K562 (cell line): Measurements from ENCODE around the gene MPHOSPH9. TPM values are rescaled to one million over a fixed set of nuclear protein-coding genes. Genes with fewer than 3 reads are reported as not detected.

Source experiments
- ATAC-seq: fragments of 200-7000 bp; cut with Tn5 transposase; 3 replicates; pipeline ENCODE4 v1.9.1; 2020; ENCODE audit warnings: moderate library complexity
- BruUV-seq: library from RNA; stranded (reverse); fragments of 400-500 nt; replicated peaks from 2 replicates; lab custom pipeline; 2021; lab: Mats Ljungman, UMichigan
- CTCF ChIA-PET: fragments of 300-600 bp; formaldehyde crosslinking; extraction: SDS; loops from one replicate; lab custom pipeline; 2021; ENCODE audit warnings: low intra/inter-chr PET ratio; lab: Yijun Ruan, JAX
- POLR2A ChIA-PET: fragments of 300-600, 350-650 bp; sonication (Branson Sonifier 250); formaldehyde crosslinking; extraction: SDS; loops from one replicate; lab custom pipeline; 2021; ENCODE audit warnings: antibody characterized with exemption, inconsistent platforms; lab: Yijun Ruan, JAX
- DNase-seq, 4 experiments: peaks; one replicate each; pipeline versions ENCODE4 v3.0.0 to v3.0.0-alpha.2; 2011 to 2018; ENCODE audit warnings: low spot score in 3 of 4, mixed read lengths in 3 of 4; ENCODE audit errors: extremely low read depth in 1 of 4
- FAIRE-seq: peaks from 2 replicates; lab custom pipeline; 2011; peaks lifted over from hg19 to GRCh38; lab: Jason Lieb, UNC
- H2AFZ ChIP-seq: 2 replicates; pipeline ENCODE4 v1.6.0; 2011; ENCODE audit warnings: low read depth, low read length, control low read depth, inconsistent platforms
- H3K27ac ChIP-seq: fragments of 200-600 bp; 3 replicates; pipeline ENCODE4 v1.8.0; 2011; ENCODE audit warnings: low read depth, mild to moderate bottlenecking, control low read depth, inconsistent platforms, low read length, moderate library complexity, mixed read lengths; ENCODE audit errors: extremely low read depth
- H3K27me3 ChIP-seq, 2 experiments: fragments of 300-600 bp in 1 of 2; 2 replicates in 1 of 2; 3 replicates in 1 of 2; pipeline versions ENCODE4 v1.6.0 to v1.8.0; 2011; ENCODE audit warnings: inconsistent platforms in 2 of 2, low read length in 2 of 2, mild to moderate bottlenecking in 1 of 2, mixed read lengths in 1 of 2, moderate library complexity in 1 of 2; ENCODE audit not compliant: control insufficient read depth in 2 of 2, insufficient read depth in 2 of 2
- H3K36me3 ChIP-seq: fragments of 300-600 bp; 3 replicates; pipeline ENCODE4 v1.8.0; 2011; ENCODE audit warnings: mild to moderate bottlenecking, low read length, inconsistent platforms; ENCODE audit not compliant: control insufficient read depth, insufficient read depth
- H3K4me1 ChIP-seq, 2 experiments: fragments of 200-600 bp in 1 of 2; replicated peaks in 1 of 2; 2 replicates in 1 of 2; 3 replicates in 1 of 2; pipeline versions ENCODE4 v1.5.1 to v1.8.0; 2011; ENCODE audit warnings: inconsistent platforms in 2 of 2, low read length in 2 of 2, mild to moderate bottlenecking in 1 of 2, mixed read lengths in 1 of 2, moderate library complexity in 1 of 2; ENCODE audit not compliant: control insufficient read depth in 2 of 2, insufficient read depth in 2 of 2
- H3K4me2 ChIP-seq: 2 replicates; pipeline ENCODE4 v1.6.1; 2011; ENCODE audit warnings: low read length, control low read depth, inconsistent platforms, mixed read lengths; ENCODE audit not compliant: insufficient read depth
- H3K4me3 ChIP-seq: fragments of 200-600 bp; sonication (generic), shearing (Covaris generic); 2 replicates; pipeline ENCODE4 v1.5.1; 2016; ENCODE audit warnings: control low read depth, inconsistent platforms
- H3K79me2 ChIP-seq: fragments of 200-600 bp; 3 replicates; pipeline ENCODE4 v1.8.0; 2011; ENCODE audit warnings: low read length, inconsistent platforms; ENCODE audit not compliant: control insufficient read depth, insufficient read depth
- H3K9ac ChIP-seq, 2 experiments: 2 replicates each; pipeline versions ENCODE4 v1.6.0 to v1.6.1; 2011; ENCODE audit warnings: low read depth in 2 of 2, low read length in 2 of 2, control low read depth in 1 of 2, inconsistent platforms in 1 of 2, mild to moderate bottlenecking in 1 of 2, mixed read lengths in 1 of 2; ENCODE audit not compliant: insufficient read depth in 1 of 2
- H3K9me1 ChIP-seq: one replicate; pipeline ENCODE4 v1.6.0; 2011; ENCODE audit warnings: inconsistent platforms, mild to moderate bottlenecking, low read length, moderate library complexity; ENCODE audit not compliant: control insufficient read depth, insufficient read depth
- H3K9me3 ChIP-seq: replicated peaks from 2 replicates; pipeline ENCODE4 v1.5.1; 2011; ENCODE audit warnings: low read depth, low read length, inconsistent platforms; ENCODE audit not compliant: control insufficient read depth, insufficient read depth
- H4K20me1 ChIP-seq: replicated peaks from 2 replicates; pipeline ENCODE4 v1.6.1; 2011; ENCODE audit warnings: low read length, inconsistent platforms, mixed read lengths; ENCODE audit not compliant: control insufficient read depth, insufficient read depth
- ARID3A ChIP-seq: IDR thresholded peaks from 2 replicates; pipeline ENCODE4 v1.6.1; 2012; ENCODE audit warnings: low read depth, low read length, improper control_type of control experiment, borderline replicate concordance
- BRF2 ChIP-seq: IDR thresholded peaks from 3 replicates; pipeline ENCODE4 v1.6.1; 2011; ENCODE audit warnings: borderline replicate concordance, mild to moderate bottlenecking; ENCODE audit not compliant: insufficient read length, insufficient read depth
- CSDE1 ChIP-seq, 2 experiments: fragments of 450-650 bp; IDR thresholded peaks; 2 replicates each; pipeline ENCODE4 v1.6.1; 2016; ENCODE audit warnings: mild to moderate bottlenecking in 1 of 2
- HNRNPH1 ChIP-seq: fragments of 200-400 bp; formaldehyde crosslinking; optimal IDR thresholded peaks from 2 replicates; pipeline ENCODE3; 2017; ENCODE audit warnings: low read depth, mild to moderate bottlenecking, low read length, moderate library complexity
- NELFE ChIP-seq: IDR thresholded peaks from 2 replicates; pipeline ENCODE4 v1.6.1; 2011; ENCODE audit warnings: mild to moderate bottlenecking; ENCODE audit not compliant: insufficient read depth, insufficient read length
- NRF1 ChIP-seq, 2 experiments: fragments of 450-650 bp; IDR thresholded peaks in 1 of 2; conservative IDR thresholded peaks in 1 of 2; 2 replicates each; pipeline ENCODE4 v1.6.1; 2014; ENCODE audit warnings: mild to moderate bottlenecking in 2 of 2
- RBM14 ChIP-seq: fragments of 200-400 bp; formaldehyde crosslinking; IDR thresholded peaks from 2 replicates; pipeline ENCODE4 v1.6.1; 2018; ENCODE audit warnings: low read depth, mild to moderate bottlenecking, low read length, moderate library complexity, borderline replicate concordance; ENCODE audit not compliant: insufficient read depth
- RFX7 ChIP-seq: fragments of 250-450 bp; sonication (Bioruptor Pico); IDR thresholded peaks from 2 replicates; pipeline ENCODE4 v1.5.1; 2021; ENCODE audit warnings: mild to moderate bottlenecking
- SRF ChIP-seq, 2 experiments: fragments of 250-450, 450-650 bp in 1 of 2; sonication (Bioruptor Pico) in 1 of 2; sonication (generic) in 1 of 2; formaldehyde crosslinking; IDR thresholded peaks; 2 replicates each; pipeline versions ENCODE4 v1.5.0 to v1.5.1; 2020 to 2022; ENCODE audit warnings: mild to moderate bottlenecking in 1 of 2, missing genetic modification reagents in 1 of 2
- XRCC5 ChIP-seq: fragments of 200-400 bp; formaldehyde crosslinking; IDR thresholded peaks from 2 replicates; pipeline ENCODE4 v1.6.1; 2017; ENCODE audit warnings: low read depth, mild to moderate bottlenecking, low read length
- ZBTB17 ChIP-seq: fragments of 450-650 bp; formaldehyde crosslinking; IDR thresholded peaks from 2 replicates; pipeline ENCODE4 v1.4.0; 2020; ENCODE audit warnings: mild to moderate bottlenecking
- ZNF174 ChIP-seq: fragments of 250-450 bp; sonication (Bioruptor Pico); IDR thresholded peaks from 2 replicates; pipeline ENCODE4 v1.4.0; 2020; ENCODE audit warnings: mild to moderate bottlenecking
- ZNF57 ChIP-seq: fragments of 450-650 bp; formaldehyde crosslinking; IDR thresholded peaks from 2 replicates; pipeline ENCODE4 v1.4.0; 2020; ENCODE audit warnings: mild to moderate bottlenecking, moderate library complexity
- WGBS: fragments of 100-300 bp; shearing (Covaris generic); methylation state at CpG from one replicate; pipeline ENCODE4 v1.1.6; 2016; ENCODE audit warnings: low coverage, mixed read lengths; ENCODE audit not compliant: insufficient coverage; ENCODE audit errors: missing lambda C conversion rate; 5-methylcytosine and 5-hydroxymethylcytosine counted together
- in situ Hi-C: fragments of 300-500 bp; cut with MboI; formaldehyde crosslinking; loops from 4 replicates; pipeline ENCODE4 v1.15.0; 2018; ENCODE audit warnings: inconsistent platforms, mixed read lengths
- intact Hi-C: fragments of 100-400 bp; cut with micrococcal nuclease; formaldehyde crosslinking; loops from 2 replicates; pipeline ENCODE4 v1.14.2; 2022
- polyA plus RNA-seq, 8 experiments: library from polyadenylated mRNA; depleted of rRNA in 4 of 8; stranded (reverse) in 5 of 8; unstranded in 3 of 8; fragments of >200 nt; fragmentation: Nextera tagmentation in 2 of 8; fragmentation: Illumina TruSeq in 1 of 8; extraction: Ambion mirVana in 2 of 8; extraction: Trizol in 1 of 8; gene quantifications; 2 replicates each; pipeline versions ENCODE4 v1.2.1 to v1.2.3, GENCODE V29; 2011 to 2014; ENCODE audit warnings: inconsistent platforms in 1 of 8, missing spikeins in 1 of 8
- total RNA-seq, 7 experiments: library from RNA; depleted of rRNA in 6 of 7; stranded (reverse); fragments of >200 nt in 6 of 7; fragmentation: Illumina TruSeq in 2 of 7; extraction: Trizol in 2 of 7; gene quantifications; 2 replicates each; pipeline versions ENCODE4 v1.2.1 to v1.2.3, GENCODE V29; 2011 to 2021; ENCODE audit warnings: low replicate concordance in 1 of 7

MPHOSPH9 gene
- total and polyA plus RNA-seq, 9 of the 15 experiments (the other 6 are each of a cell fraction or from before 2014, with no cell fraction given) = 14.2 to 103 (median 54.5) TPM

GRCh38 chr12:123167329-123167728, 65.6 kb downstream of the MPHOSPH9 start:
- Histone ChIP-seq H3K9me1 (no peaks in the 10 kb centered on the region), H2AFZ (no peak overlapping the region), H3K79me2 (no peaks in the 10 kb centered on the region), H3K4me3 (no peak overlapping the region), H3K4me1 (no peaks in the 10 kb centered on the region), H3K27ac (no peak overlapping the region), H3K9me3 (no peaks in the 10 kb centered on the region), H3K36me3 (peaks cover 73% of the 10 kb centered on the region), H4K20me1 (no peaks in the 10 kb centered on the region), H3K4me2 (no peak overlapping the region), H3K9ac (no peak overlapping the region), H3K27me3 (no peaks in the 10 kb centered on the region)
- in situ Hi-C loops = no loop called here
- no peak for DNase-seq
- ChIA-PET POLR2A (interaction anchor here (0.6 to 1.0 kb wide), 4 partner anchors 9 to 344 kb away, joined by 3 to 6 read pairs (median 4); no protein-coding TSS in a partner anchor), CTCF (no interaction called here)
- BruUV-seq = no TSS peak
- no peak for FAIRE-seq
- intact Hi-C loops = no loop called here
- 41% methylated on average over 2 of the region's 2 CpGs for WGBS
- no peak for TF ChIP-seq ZBTB17 (CRISPR knock-in tag)
- TF ChIP-seq XRCC5 = no peak
- no peak for TF ChIP-seq RFX7 (CRISPR knock-in tag)
- no peak for ATAC-seq

- H3K27me3 ChIP-seq = no peaks in the 10 kb centered on the region
- H3K9me3 ChIP-seq = no peaks in the 10 kb centered on the region
- ATAC-seq (no peak), DNase-seq (no peak), FAIRE-seq (no peak)
- ChIA-PET CTCF (no interaction called here), POLR2A (interaction anchor here (0.5 to 1.7 kb wide), 4 partner anchors 8 to 67 kb away, joined by 3 to 7 read pairs (median 4); no protein-coding TSS in a partner anchor)
- H3K4me1 ChIP-seq = no peaks in the 10 kb centered on the region
- H3K4me2 ChIP-seq = no peak overlapping the region
- no peak overlapping the region for H3K9ac ChIP-seq
- WGBS = 85% methylated on average over 4 of the region's 4 CpGs
- BruUV-seq = no TSS peak
- no peak overlapping the region for H3K4me3 ChIP-seq
- no peaks in the 10 kb centered on the region for H3K9me1 ChIP-seq
- H3K27ac ChIP-seq = no peak overlapping the region
- H4K20me1 ChIP-seq = no peaks in the 10 kb centered on the region
- no peaks in the 10 kb centered on the region for H3K79me2 ChIP-seq
- intact Hi-C loops = no loop called here
- peaks cover 78% of the 10 kb centered on the region for H3K36me3 ChIP-seq
- in situ Hi-C loops = no loop called here
- H2AFZ ChIP-seq = no peak overlapping the region
- TF ChIP-seq RBM14 = no peak
- no peak for TF ChIP-seq CSDE1 (IDR thresholded peaks at IDR 0.05)
- no peak for TF ChIP-seq NRF1 (conservative IDR thresholded peaks at IDR 0.05 in 1 of 2, IDR thresholded peaks at IDR 0.05 in 1 of 2)
- TF ChIP-seq RFX7 (CRISPR knock-in tag) = no peak
- TF ChIP-seq BRF2 = no peak
- TF ChIP-seq HNRNPH1 = no peak
- TF ChIP-seq SRF (CRISPR knock-in tag; IDR thresholded peaks at IDR 0.05) = no peak
- no peak for TF ChIP-seq ARID3A
- TF ChIP-seq ZNF57 = no peak
- no peak for TF ChIP-seq NELFE
- TF ChIP-seq ZNF174 (CRISPR knock-in tag) = no peak
Observed at GRCh38 chr12:123165537-123165936, 67.4 kb downstream of the MPHOSPH9 start.
